Measurements from ENCODE around the gene FADS3. TPM values are rescaled to one million over a fixed set of nuclear protein-coding genes. Genes with fewer than 3 reads are reported as not detected.

The FADS3 gene
- total RNA-seq, 1 donor from 2014 or later, result 13.6 TPM

DNA sequence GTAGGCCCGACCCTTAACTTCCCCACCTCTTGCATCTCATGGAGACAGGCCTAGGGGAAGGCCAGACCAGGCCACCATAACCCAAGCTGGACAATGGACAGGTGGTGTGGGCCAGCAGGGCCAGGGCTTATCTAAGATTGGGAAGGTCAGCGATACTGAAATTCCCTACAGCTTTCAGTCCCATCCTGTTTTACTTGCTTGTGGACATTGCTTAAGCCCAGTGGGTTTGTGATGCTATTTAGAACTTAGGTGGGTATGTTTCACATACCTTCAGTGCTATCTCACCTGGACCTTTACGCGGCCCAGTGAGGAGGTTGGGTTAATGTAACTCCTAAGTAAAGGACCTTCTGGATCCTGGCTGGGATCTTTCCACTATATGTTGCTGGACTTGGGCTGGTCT is 61.5 kb downstream of the FADS3 start:
- Mint-ChIP-seq H3K36me3 (ENCODE audit: low read depth) (peaks cover 13% of the 10 kb centered on the region), H3K27ac (ENCODE audit: unreplicated experiment) (peak overlapping the region; percentile 99), H3K9me3 (no peaks in the 10 kb centered on the region), H3K4me1 (peaks cover 72% of the 10 kb centered on the region), H3K4me3 (peak overlapping the region; percentile 89), H3K27me3 (ENCODE audit: low read depth) (peaks cover 4% of the 10 kb centered on the region)
- no peak for DNase-seq (ENCODE audit: low read depth, low spot score)
- TF ChIP-seq, protein P1, sequence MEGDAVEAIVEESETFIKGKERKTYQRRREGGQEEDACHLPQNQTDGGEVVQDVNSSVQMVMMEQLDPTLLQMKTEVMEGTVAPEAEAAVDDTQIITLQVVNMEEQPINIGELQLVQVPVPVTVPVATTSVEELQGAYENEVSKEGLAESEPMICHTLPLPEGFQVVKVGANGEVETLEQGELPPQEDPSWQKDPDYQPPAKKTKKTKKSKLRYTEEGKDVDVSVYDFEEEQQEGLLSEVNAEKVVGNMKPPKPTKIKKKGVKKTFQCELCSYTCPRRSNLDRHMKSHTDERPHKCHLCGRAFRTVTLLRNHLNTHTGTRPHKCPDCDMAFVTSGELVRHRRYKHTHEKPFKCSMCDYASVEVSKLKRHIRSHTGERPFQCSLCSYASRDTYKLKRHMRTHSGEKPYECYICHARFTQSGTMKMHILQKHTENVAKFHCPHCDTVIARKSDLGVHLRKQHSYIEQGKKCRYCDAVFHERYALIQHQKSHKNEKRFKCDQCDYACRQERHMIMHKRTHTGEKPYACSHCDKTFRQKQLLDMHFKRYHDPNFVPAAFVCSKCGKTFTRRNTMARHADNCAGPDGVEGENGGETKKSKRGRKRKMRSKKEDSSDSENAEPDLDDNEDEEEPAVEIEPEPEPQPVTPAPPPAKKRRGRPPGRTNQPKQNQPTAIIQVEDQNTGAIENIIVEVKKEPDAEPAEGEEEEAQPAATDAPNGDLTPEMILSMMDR (conservative IDR thresholded peaks at IDR 0.05), result no peak

DNA sequence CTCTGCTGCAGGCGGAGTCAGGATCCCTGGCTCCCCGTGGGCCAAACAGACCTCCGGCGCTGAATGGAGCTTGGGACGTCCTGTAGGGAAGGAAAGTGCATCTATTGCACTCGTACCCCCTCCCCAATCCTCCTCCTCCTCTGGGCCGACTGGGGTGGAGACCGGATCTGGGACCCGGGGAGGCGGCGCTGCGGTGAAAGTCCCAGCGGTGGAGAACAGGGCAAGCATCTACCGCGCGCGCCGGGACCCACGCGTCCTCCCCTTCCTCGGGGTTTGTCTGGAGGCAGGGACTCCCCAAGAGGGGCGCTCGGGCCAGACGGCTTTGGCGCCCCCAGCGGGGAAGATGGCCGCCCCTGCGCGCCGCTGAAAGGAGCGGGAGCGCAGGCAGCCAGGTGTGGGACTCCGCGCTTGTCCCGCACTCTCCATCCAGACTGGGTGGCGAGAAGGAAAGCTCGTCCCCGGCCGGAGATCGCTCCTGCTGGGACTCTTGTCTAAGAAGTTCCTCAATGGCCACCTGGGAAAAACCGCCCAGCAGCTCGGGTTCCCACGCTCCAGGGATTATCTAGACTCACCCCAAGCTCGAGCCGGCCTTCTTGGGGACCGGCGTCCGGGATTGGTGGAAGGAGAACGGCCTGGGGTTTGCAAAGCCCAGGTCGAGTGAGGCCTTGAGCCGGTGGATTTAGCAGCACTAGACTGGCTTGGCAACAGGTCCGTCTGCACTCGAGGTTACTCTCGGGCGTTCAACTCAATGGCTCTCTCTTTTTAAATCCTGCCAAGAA is 62.5 kb downstream of the FADS3 start:
- Mint-ChIP-seq H3K4me3 (peak overlapping the region; percentile 89), H3K36me3 (ENCODE audit: low read depth) (peaks cover 14% of the 10 kb centered on the region), H3K4me1 (peaks cover 66% of the 10 kb centered on the region), H3K27me3 (ENCODE audit: low read depth) (peaks cover 4% of the 10 kb centered on the region), H3K9me3 (no peaks in the 10 kb centered on the region), H3K27ac (ENCODE audit: unreplicated experiment) (peak overlapping the region; percentile 99)
- peak; percentile 35 for DNase-seq (ENCODE audit: low read depth, low spot score)
- TF ChIP-seq, protein P1 (conservative IDR thresholded peaks at IDR 0.05), result peak; percentile 65

DNA sequence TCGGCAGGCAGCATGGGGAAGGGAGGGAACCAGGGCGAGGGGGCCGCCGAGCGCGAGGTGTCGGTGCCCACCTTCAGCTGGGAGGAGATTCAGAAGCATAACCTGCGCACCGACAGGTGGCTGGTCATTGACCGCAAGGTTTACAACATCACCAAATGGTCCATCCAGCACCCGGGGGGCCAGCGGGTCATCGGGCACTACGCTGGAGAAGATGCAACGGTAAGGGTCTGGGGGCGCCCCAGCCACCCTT is 63.0 kb downstream of the FADS3 start:
- peaks cover 61% of the 10 kb centered on the region for H3K4me1 Mint-ChIP-seq
- peak overlapping the region; percentile 89 for H3K4me3 Mint-ChIP-seq
- TF ChIP-seq, protein P1 (conservative IDR thresholded peaks at IDR 0.05), result no peak
- peaks cover 4% of the 10 kb centered on the region for H3K27me3 Mint-ChIP-seq (ENCODE audit: low read depth)
- no peaks in the 10 kb centered on the region for H3K9me3 Mint-ChIP-seq
- peaks cover 9% of the 10 kb centered on the region for H3K36me3 Mint-ChIP-seq (ENCODE audit: low read depth)
- peak overlapping the region; percentile 99 for H3K27ac Mint-ChIP-seq (ENCODE audit: unreplicated experiment)
- DNase-seq (ENCODE audit: low read depth, low spot score), result no peak

DNA sequence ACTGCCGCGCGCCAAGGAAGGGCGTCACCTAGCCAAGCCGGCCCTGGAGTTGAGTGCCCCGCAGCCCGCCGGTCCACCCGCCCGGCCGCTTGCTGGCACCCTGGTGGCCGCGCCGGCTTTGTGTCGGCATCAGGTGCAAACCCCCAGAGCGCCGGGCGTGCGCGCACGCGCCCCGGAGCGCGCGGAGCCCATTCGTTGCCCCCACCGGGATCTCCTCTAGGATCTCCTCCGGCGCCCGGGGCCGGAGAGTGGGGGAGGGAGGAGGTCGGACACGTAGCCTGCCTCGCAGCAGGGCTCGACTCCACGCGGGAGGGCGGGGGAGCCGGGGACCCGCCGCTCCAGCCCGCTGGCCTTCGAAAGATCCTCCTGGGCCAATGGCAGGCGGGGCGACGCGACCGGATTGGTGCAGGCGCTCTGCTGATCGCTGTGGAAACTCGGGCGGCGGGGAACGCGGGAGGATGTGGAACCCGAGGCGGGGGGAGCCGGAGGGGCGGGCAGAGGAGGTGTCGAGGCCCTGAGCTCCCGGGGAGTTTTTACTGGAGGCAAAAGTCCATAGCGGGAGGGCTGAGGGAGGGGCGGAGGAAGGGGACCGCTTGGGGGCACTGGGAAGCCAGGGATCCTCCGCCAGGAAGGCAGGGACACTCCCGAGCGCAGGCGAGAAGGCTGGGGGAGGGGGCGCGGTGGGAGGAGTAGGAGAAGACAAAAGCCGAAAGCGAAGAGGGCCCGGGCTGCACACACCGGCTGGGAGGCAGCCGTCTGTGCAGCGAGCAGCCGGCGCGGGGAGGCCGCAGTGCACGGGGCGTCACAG is 63.6 kb downstream of the FADS3 start, which contains the start of gene FADS2:
TSS of gene FADS2 (plus strand) at position 730 of the 808 bp plus-strand sequence. CDS start 91 bp downstream, outside the sequence.
- peak within 1 kb of the TSS; percentile 89 for H3K4me3 Mint-ChIP-seq
- no peaks in the 10 kb centered on the region for H3K9me3 Mint-ChIP-seq
- H3K27me3 Mint-ChIP-seq (ENCODE audit: low read depth), result peaks cover 4% of the 10 kb centered on the region
- peak within 1 kb of the TSS; percentile 100 for H3K27ac Mint-ChIP-seq (ENCODE audit: unreplicated experiment)
- DNase-seq (ENCODE audit: low read depth, low spot score), result peak; percentile 96
- TF ChIP-seq, protein P1 (conservative IDR thresholded peaks at IDR 0.05), result peak; percentile 42
- H3K4me1 Mint-ChIP-seq, result peaks cover 56% of the 10 kb centered on the region
- H3K36me3 Mint-ChIP-seq (ENCODE audit: low read depth), result peaks cover 9% of the 10 kb centered on the region

DNA sequence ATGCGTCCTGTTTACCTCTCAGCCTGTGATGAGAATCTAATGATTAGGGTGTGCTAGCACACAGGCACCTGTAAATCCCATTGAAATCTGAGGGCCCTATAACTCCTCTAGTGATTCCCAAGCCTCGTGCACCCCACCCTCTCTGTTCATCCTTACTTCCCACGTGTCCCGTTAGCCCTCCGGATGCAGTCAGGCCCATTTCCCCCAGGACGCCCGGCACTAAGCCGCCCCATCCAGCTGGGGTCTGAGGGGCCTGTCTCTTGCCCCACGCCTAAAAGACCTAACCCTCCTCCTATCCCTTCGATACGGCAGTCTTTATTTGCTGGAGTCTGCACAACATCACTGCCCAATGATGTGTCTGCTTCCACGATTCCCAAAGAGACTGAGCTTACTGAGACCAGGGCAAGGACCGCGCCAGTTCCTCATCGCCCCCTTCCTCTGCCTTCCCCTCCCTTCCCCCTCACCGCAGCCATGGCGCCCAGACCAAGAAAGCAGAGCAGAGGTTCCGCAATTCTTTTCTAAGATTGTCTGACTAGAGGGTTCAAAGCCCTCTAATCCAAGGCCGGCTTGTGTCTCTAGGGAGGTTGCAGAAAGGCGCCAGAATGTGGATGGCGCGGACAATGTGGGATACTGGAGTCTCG is 64.3 kb downstream of the FADS3 start:
- Mint-ChIP-seq H3K27ac (ENCODE audit: unreplicated experiment) (peak overlapping the region; percentile 100), H3K36me3 (ENCODE audit: low read depth) (peaks cover 9% of the 10 kb centered on the region), H3K9me3 (no peaks in the 10 kb centered on the region), H3K4me3 (peak overlapping the region; percentile 89), H3K4me1 (peaks cover 49% of the 10 kb centered on the region), H3K27me3 (ENCODE audit: low read depth) (peaks cover 4% of the 10 kb centered on the region)
- no peak for DNase-seq (ENCODE audit: low read depth, low spot score)
- TF ChIP-seq, protein P1 (conservative IDR thresholded peaks at IDR 0.05), result no peak
